Activated T-cell treated with anti-CD3 and anti-CD28 coated beads, Interleukin-2, amount 50 U/mL, for 4 hours (primary cell): ENCODE measurements around the gene GSTA5. TPM values are rescaled to one million over a fixed set of nuclear protein-coding genes. Genes with fewer than 3 reads are reported as not detected.
"Not testable (repeated sequence)": the region's sequence is repeated elsewhere in the genome, so short reads cannot be mapped to it uniquely, and the experiment has no call there.

ENCODE experiments used
- ATAC-seq, 2 donors: fragments of 200-7000 bp; cut with Tn5 transposase; one replicate each; pipeline ENCODE4 v1.10.0; 2021
- DNase-seq: peaks from one replicate; pipeline ENCODE4 v3.0.0-alpha.2; 2020
- H3K27me3 Mint-ChIP-seq: one replicate; pipeline ENCODE4 v1.8.0; 2021; ENCODE audit warnings: low read depth, mixed read lengths
- H3K36me3 Mint-ChIP-seq: one replicate; pipeline ENCODE4 v1.8.0; 2022; ENCODE audit warnings: mixed read lengths; ENCODE audit not compliant: insufficient read depth
- H3K4me1 Mint-ChIP-seq: one replicate; pipeline ENCODE4 v1.8.0; 2021; ENCODE audit warnings: low read depth, mixed read lengths
- H3K4me3 Mint-ChIP-seq: one replicate; pipeline ENCODE4 v1.8.0; 2021; ENCODE audit warnings: mild to moderate bottlenecking, moderate library complexity, mixed read lengths
- H3K9me3 Mint-ChIP-seq: one replicate; pipeline ENCODE4 v1.8.0; 2021; ENCODE audit warnings: mixed read lengths
- total RNA-seq, 3 donors: library from RNA; stranded (reverse); gene quantifications; one replicate each; pipeline ENCODE4 v1.2.1, GENCODE V29; 2021

Gene GSTA5
- total RNA-seq = not detected

GRCh38 chr6:52840763-52841585 lies at the start of gene GSTA5:
GSTA5 (minus strand) TSS chr6:52840813.
- Mint-ChIP-seq H3K4me3 (no peak within 1 kb of the TSS), H3K27me3 (peaks cover 21% of the 10 kb centered on the region), H3K9me3 (no peaks in the 10 kb centered on the region), H3K4me1 (no peaks in the 10 kb centered on the region), H3K36me3 (no peaks in the 10 kb centered on the region)
- DNase-seq (no peak), ATAC-seq (no peak)

DNA sequence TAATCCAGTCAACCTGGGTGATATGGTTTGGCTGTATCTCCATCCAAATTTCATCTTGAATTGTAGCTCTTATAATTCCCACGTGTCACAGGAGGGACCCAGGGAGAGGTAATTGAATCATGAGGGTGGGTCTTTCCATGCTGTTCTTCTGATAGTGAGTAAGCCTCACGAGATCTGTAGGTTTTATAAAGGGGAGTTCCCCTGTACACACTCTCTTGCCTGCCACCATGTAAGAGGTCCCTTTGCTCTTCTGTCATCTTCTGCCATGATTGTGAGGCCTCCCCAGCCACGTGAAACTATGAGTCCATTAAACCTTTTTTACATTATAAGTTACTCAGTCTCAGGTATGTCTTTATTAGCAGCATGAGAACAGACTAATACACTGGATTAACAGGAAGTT lies 49.4 kb upstream of the GSTA5 start:
- Mint-ChIP-seq H3K36me3 (no peaks in the 10 kb centered on the region), H3K27me3 (peaks cover 1% of the 10 kb centered on the region), H3K4me1 (no peaks in the 10 kb centered on the region), H3K9me3 (no peaks in the 10 kb centered on the region), H3K4me3 (no peak overlapping the region)
- ATAC-seq (no peak), DNase-seq (no peak)

DNA sequence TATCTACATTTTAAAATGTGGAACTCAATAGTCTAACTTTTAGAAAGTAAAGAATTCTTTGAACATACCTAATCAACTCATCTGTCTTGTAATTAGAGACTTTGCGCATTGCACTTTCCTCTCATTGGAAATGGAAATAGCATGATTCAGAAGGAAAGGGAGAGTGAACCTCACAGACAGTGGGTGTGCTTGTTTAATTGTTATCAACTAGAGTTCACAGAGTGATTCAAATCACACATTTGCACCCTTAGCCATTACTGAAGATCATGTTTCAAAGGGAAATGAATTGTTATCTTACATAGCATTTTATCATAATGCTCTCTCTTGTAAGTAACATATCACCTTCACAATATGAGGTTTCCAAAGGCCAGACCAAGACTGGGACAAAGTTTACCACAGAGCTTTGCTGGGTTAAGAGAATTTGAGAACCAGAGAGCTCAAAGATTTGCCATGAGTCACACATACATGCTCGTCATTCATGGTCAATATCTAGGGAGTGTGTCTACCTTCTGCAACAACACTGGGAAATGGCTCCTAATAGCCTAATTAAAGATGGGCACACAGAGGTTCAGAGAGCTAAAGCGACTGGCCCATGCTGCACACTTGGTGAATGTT lies 47.4 kb upstream of the GSTA5 start:
- Mint-ChIP-seq H3K4me3 (no peak overlapping the region), H3K9me3 (no peaks in the 10 kb centered on the region), H3K36me3 (no peaks in the 10 kb centered on the region), H3K4me1 (no peaks in the 10 kb centered on the region), H3K27me3 (peaks cover 1% of the 10 kb centered on the region)
- ATAC-seq = peak; percentile 10 to 14
- no peak for DNase-seq

DNA sequence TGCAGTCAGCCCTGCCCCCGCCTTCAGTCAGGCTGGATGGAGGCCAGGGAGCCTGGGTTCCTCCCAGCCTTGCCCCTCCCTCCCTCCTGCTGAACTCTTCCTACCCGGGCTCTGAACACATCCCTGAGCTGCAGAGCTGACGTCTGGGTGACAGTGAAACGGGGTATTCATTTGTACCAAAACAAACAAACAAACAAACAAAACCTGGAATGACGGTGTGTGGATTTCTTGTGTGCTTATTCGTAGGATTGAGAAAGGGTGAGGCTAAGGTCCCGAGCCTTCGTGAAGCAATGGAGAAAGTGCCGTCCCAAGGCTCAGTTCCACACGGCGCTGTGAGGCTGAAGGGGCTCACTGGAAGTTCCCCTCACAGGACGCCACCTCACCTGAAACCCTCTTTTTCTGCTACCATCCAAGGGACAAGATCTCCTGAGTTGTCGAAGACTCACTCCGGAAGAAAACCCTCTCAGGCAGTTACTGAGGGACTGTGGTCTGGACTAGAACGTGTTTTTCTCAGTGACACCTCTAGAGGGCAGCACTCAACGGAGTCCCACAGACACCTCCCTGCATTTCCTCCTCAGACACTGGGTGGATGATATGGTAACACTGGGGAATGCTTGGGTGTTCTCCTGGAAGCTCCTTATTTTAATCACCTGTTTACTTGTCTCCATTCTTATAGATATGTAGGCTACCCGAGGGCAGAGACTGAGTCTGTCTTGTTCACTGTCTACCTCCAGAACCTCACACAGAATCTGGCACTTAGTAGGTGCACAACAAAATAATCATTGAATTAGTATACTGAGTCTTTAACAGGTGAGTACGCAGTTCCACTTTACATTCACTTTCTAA lies 41.6 kb upstream of the GSTA5 start:
- Mint-ChIP-seq H3K4me1 (no peaks in the 10 kb centered on the region), H3K4me3 (peak overlapping the region; percentile 80), H3K27me3 (no peaks in the 10 kb centered on the region), H3K9me3 (no peaks in the 10 kb centered on the region), H3K36me3 (no peaks in the 10 kb centered on the region)
- DNase-seq = peak; percentile 60
- ATAC-seq = peak; percentile 98

GRCh38 chr6:52881662-52881995 lies 41.0 kb upstream of the GSTA5 start:
- DNase-seq (no peak), ATAC-seq (no peak)
- no peaks in the 10 kb centered on the region for H3K27me3 Mint-ChIP-seq
- no peaks in the 10 kb centered on the region for H3K9me3 Mint-ChIP-seq
- no peaks in the 10 kb centered on the region for H3K4me1 Mint-ChIP-seq
- peak overlapping the region; percentile 80 for H3K4me3 Mint-ChIP-seq
- no peaks in the 10 kb centered on the region for H3K36me3 Mint-ChIP-seq

DNA sequence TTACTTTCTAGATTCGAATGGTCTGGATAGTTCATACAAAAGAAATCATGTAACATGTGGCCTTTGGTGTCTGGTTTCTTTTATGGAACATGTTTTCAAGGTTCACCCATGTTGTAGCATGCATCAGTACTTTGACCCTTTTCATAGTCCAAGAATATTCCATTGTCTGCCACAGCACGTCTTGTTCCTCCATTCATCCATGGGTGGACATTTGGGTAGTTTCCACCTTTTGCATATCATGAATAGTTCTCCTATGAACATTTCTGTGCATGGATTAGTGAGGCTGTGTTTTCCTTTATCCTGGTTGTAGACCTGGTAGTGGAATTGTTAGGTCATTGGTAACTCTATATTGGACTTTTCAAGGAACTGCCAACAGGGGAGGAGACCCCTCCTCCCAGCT lies 37.2 kb upstream of the GSTA5 start:
- DNase-seq (no peak), ATAC-seq (no peak)
- no peaks in the 10 kb centered on the region for H3K27me3 Mint-ChIP-seq
- no peaks in the 10 kb centered on the region for H3K9me3 Mint-ChIP-seq
- H3K4me1 Mint-ChIP-seq = no peaks in the 10 kb centered on the region
- H3K36me3 Mint-ChIP-seq = no peaks in the 10 kb centered on the region
- H3K4me3 Mint-ChIP-seq = no peak overlapping the region

- no peaks in the 10 kb centered on the region for H3K27me3 Mint-ChIP-seq
- H3K4me1 Mint-ChIP-seq = no peaks in the 10 kb centered on the region
- DNase-seq (no peak), ATAC-seq (peak; percentile 52 to 54)
- H3K9me3 Mint-ChIP-seq = no peaks in the 10 kb centered on the region
- no peaks in the 10 kb centered on the region for H3K36me3 Mint-ChIP-seq
- no peak overlapping the region for H3K4me3 Mint-ChIP-seq
Measured at GRCh38 chr6:52877168-52877567, 36.6 kb upstream of the GSTA5 start.

DNA sequence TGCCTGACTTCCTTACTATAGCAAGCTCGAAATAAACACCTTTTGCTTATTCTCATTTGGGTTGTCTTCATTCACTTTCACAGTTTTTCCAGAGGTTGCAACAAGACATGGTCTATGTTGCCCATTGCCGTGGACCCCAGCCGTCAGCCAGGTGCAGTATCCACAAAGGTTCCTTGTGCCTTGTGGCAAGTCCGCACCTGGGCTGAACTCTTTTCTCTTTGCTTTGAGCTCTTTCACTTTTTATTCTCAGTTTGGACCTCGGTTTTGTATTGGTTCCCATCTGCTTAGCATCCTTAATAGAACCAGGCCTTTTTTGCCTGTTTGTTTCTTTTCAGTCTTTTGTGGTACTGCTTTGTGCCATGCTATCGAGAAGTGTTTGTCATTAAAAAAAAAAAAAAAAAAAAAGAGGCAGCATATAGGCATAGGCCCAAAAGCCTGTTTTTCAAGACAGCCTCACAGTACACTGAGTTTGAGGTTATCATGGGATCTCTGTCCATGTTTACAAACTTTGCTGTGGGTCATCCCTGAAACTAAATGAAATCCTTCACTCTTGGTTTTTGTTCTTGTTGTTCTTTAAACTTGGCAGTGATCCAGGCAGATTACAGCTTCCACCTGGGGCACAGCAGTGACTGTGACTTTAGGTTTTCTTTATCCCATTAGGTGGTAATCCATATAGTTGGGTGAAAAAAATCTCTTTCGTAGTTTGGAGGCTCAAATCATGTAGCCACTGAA lies 35.6 kb upstream of the GSTA5 start:
- H3K27me3 Mint-ChIP-seq = no peaks in the 10 kb centered on the region
- no peaks in the 10 kb centered on the region for H3K4me1 Mint-ChIP-seq
- H3K4me3 Mint-ChIP-seq = no peak overlapping the region
- DNase-seq = no peak
- H3K36me3 Mint-ChIP-seq = no peaks in the 10 kb centered on the region
- H3K9me3 Mint-ChIP-seq = no peaks in the 10 kb centered on the region
- no peak for ATAC-seq

- no peak for DNase-seq
- ATAC-seq = no peak
- Mint-ChIP-seq H3K4me3 (no peak overlapping the region), H3K27me3 (no peaks in the 10 kb centered on the region), H3K36me3 (no peaks in the 10 kb centered on the region), H3K4me1 (no peaks in the 10 kb centered on the region), H3K9me3 (no peaks in the 10 kb centered on the region)
Measured at GRCh38 chr6:52872031-52872430, 31.4 kb upstream of the GSTA5 start.

- no peak for ATAC-seq
- no peak overlapping the region for H3K4me3 Mint-ChIP-seq
- no peaks in the 10 kb centered on the region for H3K36me3 Mint-ChIP-seq
- H3K4me1 Mint-ChIP-seq = no peaks in the 10 kb centered on the region
- DNase-seq = no peak
- H3K27me3 Mint-ChIP-seq = no peaks in the 10 kb centered on the region
- no peaks in the 10 kb centered on the region for H3K9me3 Mint-ChIP-seq
Measured at GRCh38 chr6:52871621-52872020, 31.0 kb upstream of the GSTA5 start.

- not testable (repeated sequence) for H3K4me3 Mint-ChIP-seq, H3K9me3 Mint-ChIP-seq, H3K4me1 Mint-ChIP-seq, ATAC-seq, DNase-seq, H3K36me3 Mint-ChIP-seq, H3K27me3 Mint-ChIP-seq
Measured at GRCh38 chr6:52870335-52871091, 29.9 kb upstream of the GSTA5 start.

DNA sequence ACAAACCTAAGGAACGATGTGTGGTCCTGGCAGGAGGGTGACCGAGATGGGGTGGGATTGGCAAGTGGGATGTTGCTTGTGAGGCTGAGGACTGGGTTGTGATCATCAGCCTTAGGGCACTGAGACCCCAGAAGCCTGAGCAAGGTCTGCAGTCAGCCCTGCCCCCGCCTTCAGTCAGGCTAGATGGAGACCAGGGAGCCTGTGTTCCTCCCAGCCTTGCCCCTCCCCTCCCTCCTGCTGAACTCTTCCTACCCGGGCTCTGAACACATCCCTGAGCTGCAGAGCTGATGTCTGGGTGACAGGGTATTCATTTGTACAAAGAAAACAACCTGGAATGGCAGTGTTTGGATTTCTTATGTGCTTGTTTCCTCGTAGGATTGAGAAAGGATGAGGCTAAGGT lies 28.3 kb upstream of the GSTA5 start:
- not testable (repeated sequence) for H3K36me3 Mint-ChIP-seq, DNase-seq, H3K9me3 Mint-ChIP-seq, H3K4me3 Mint-ChIP-seq, ATAC-seq, H3K27me3 Mint-ChIP-seq, H3K4me1 Mint-ChIP-seq

GRCh38 chr6:52868240-52868639 lies 27.6 kb upstream of the GSTA5 start:
- DNase-seq (no peak), ATAC-seq (no peak)
- Mint-ChIP-seq H3K4me1 (no peaks in the 10 kb centered on the region), H3K4me3 (no peak overlapping the region), H3K27me3 (peaks cover 9% of the 10 kb centered on the region), H3K9me3 (no peaks in the 10 kb centered on the region), H3K36me3 (no peaks in the 10 kb centered on the region)

DNA sequence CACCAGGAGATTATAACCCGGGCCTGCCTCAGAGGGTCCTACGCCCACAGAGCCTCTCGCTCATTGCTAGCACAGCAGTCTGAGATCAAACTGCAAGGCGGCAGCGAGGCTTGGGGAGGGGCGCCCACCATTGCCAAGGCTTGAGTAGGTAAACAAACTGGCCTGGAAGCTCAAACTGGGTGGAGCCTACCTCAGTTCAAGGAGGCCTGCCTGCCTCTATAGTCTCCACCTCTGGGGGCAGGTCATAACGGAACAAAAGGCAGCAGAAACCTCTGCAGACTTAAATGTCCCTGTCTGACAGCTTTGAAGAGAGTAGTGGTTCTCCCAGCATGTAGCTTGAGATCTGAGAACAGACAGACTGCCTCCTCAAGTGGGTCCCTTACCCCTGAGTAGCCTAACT lies 20.5 kb upstream of the GSTA5 start:
- H3K27me3 Mint-ChIP-seq = peaks cover 55% of the 10 kb centered on the region
- not testable (repeated sequence) for DNase-seq, H3K4me3 Mint-ChIP-seq, ATAC-seq, H3K36me3 Mint-ChIP-seq, H3K4me1 Mint-ChIP-seq, H3K9me3 Mint-ChIP-seq
